ENCODE measurements around the gene ODAM. TPM values are rescaled to one million over a fixed set of nuclear protein-coding genes. Genes with fewer than 3 reads are reported as not detected.
"Not testable (repeated sequence)": the region's sequence is repeated elsewhere in the genome, so short reads cannot be mapped to it uniquely, and the experiment has no call there.

Gene ODAM
- total RNA-seq, 1 donor from 2014 or later: not detected

GRCh38 chr4:70192895-70193294 is 2.6 kb upstream of the ODAM start:
- H3K9me3 Mint-ChIP-seq (ENCODE audit: unreplicated experiment): no peaks in the 10 kb centered on the region
- H3K4me3 Mint-ChIP-seq (ENCODE audit: unreplicated experiment): no peak overlapping the region
- peaks cover 6% of the 10 kb centered on the region for H3K27me3 Mint-ChIP-seq (ENCODE audit: unreplicated experiment)
- no peak overlapping the region for H3K27ac Mint-ChIP-seq (ENCODE audit: unreplicated experiment)
- H3K4me1 Mint-ChIP-seq (ENCODE audit: unreplicated experiment): no peaks in the 10 kb centered on the region
- TF ChIP-seq CTCF (IDR thresholded peaks at IDR 0.05): no peak
- no peak for DNase-seq (ENCODE audit: extremely low spot score, unreplicated experiment)
- no peaks in the 10 kb centered on the region for H3K36me3 Mint-ChIP-seq (ENCODE audit: unreplicated experiment)

GRCh38 chr4:70196857-70197256 is 1.3 kb downstream of the ODAM start:
- H3K36me3 Mint-ChIP-seq (ENCODE audit: unreplicated experiment): no peaks in the 10 kb centered on the region
- H3K4me1 Mint-ChIP-seq (ENCODE audit: unreplicated experiment): no peaks in the 10 kb centered on the region
- no peaks in the 10 kb centered on the region for H3K9me3 Mint-ChIP-seq (ENCODE audit: unreplicated experiment)
- TF ChIP-seq CTCF (IDR thresholded peaks at IDR 0.05): no peak
- no peak overlapping the region for H3K4me3 Mint-ChIP-seq (ENCODE audit: unreplicated experiment)
- no peak for DNase-seq (ENCODE audit: extremely low spot score, unreplicated experiment)
- H3K27ac Mint-ChIP-seq (ENCODE audit: unreplicated experiment): no peak overlapping the region
- H3K27me3 Mint-ChIP-seq (ENCODE audit: unreplicated experiment): no peaks in the 10 kb centered on the region

- H3K4me1 Mint-ChIP-seq (ENCODE audit: unreplicated experiment): no peaks in the 10 kb centered on the region
- TF ChIP-seq CTCF (IDR thresholded peaks at IDR 0.05): no peak
- H3K27me3 Mint-ChIP-seq (ENCODE audit: unreplicated experiment): peaks cover 3% of the 10 kb centered on the region
- H3K4me3 Mint-ChIP-seq (ENCODE audit: unreplicated experiment): no peak overlapping the region
- H3K27ac Mint-ChIP-seq (ENCODE audit: unreplicated experiment): no peak overlapping the region
- no peaks in the 10 kb centered on the region for H3K9me3 Mint-ChIP-seq (ENCODE audit: unreplicated experiment)
- no peak for DNase-seq (ENCODE audit: extremely low spot score, unreplicated experiment)
- H3K36me3 Mint-ChIP-seq (ENCODE audit: unreplicated experiment): no peaks in the 10 kb centered on the region
These were observed 2.3 kb downstream of the ODAM start for GRCh38 chr4:70197842-70198241.

- no peak for DNase-seq (ENCODE audit: extremely low spot score, unreplicated experiment)
These were observed 8.1 kb downstream of the ODAM start for GRCh38 chr4:70203601-70204000.

GRCh38 chr4:70212752-70213151 is 17.2 kb downstream of the ODAM start:
- H3K27ac Mint-ChIP-seq (ENCODE audit: unreplicated experiment); H3K9me3 Mint-ChIP-seq (ENCODE audit: unreplicated experiment); H3K36me3 Mint-ChIP-seq (ENCODE audit: unreplicated experiment); H3K4me3 Mint-ChIP-seq (ENCODE audit: unreplicated experiment); H3K27me3 Mint-ChIP-seq (ENCODE audit: unreplicated experiment); DNase-seq (ENCODE audit: extremely low spot score, unreplicated experiment); H3K4me1 Mint-ChIP-seq (ENCODE audit: unreplicated experiment): not testable (repeated sequence)

More at GRCh38 chr4:70203601-70204000, 8.1 kb downstream of the ODAM start:
- Mint-ChIP-seq H3K4me3 (ENCODE audit: unreplicated experiment) (no peak overlapping the region), H3K4me1 (ENCODE audit: unreplicated experiment) (no peaks in the 10 kb centered on the region), H3K27ac (ENCODE audit: unreplicated experiment) (no peak overlapping the region), H3K27me3 (ENCODE audit: unreplicated experiment) (peaks cover 6% of the 10 kb centered on the region), H3K9me3 (ENCODE audit: unreplicated experiment) (no peaks in the 10 kb centered on the region), H3K36me3 (ENCODE audit: unreplicated experiment) (no peaks in the 10 kb centered on the region)
- TF ChIP-seq CTCF (IDR thresholded peaks at IDR 0.05): no peak

- H3K4me3 Mint-ChIP-seq (ENCODE audit: unreplicated experiment); DNase-seq (ENCODE audit: extremely low spot score, unreplicated experiment); H3K27ac Mint-ChIP-seq (ENCODE audit: unreplicated experiment); H3K27me3 Mint-ChIP-seq (ENCODE audit: unreplicated experiment); H3K36me3 Mint-ChIP-seq (ENCODE audit: unreplicated experiment); H3K9me3 Mint-ChIP-seq (ENCODE audit: unreplicated experiment); H3K4me1 Mint-ChIP-seq (ENCODE audit: unreplicated experiment): not testable (repeated sequence)
These were observed 20.6 kb downstream of the ODAM start for GRCh38 chr4:70216109-70216508.

GRCh38 chr4:70216550-70216949 is 21.0 kb downstream of the ODAM start:
- DNase-seq (ENCODE audit: extremely low spot score, unreplicated experiment); H3K4me1 Mint-ChIP-seq (ENCODE audit: unreplicated experiment); H3K36me3 Mint-ChIP-seq (ENCODE audit: unreplicated experiment); H3K27ac Mint-ChIP-seq (ENCODE audit: unreplicated experiment); H3K27me3 Mint-ChIP-seq (ENCODE audit: unreplicated experiment); H3K4me3 Mint-ChIP-seq (ENCODE audit: unreplicated experiment); H3K9me3 Mint-ChIP-seq (ENCODE audit: unreplicated experiment): not testable (repeated sequence)

- H3K9me3 Mint-ChIP-seq (ENCODE audit: unreplicated experiment); H3K27me3 Mint-ChIP-seq (ENCODE audit: unreplicated experiment); H3K4me1 Mint-ChIP-seq (ENCODE audit: unreplicated experiment); H3K27ac Mint-ChIP-seq (ENCODE audit: unreplicated experiment); DNase-seq (ENCODE audit: extremely low spot score, unreplicated experiment); H3K36me3 Mint-ChIP-seq (ENCODE audit: unreplicated experiment); H3K4me3 Mint-ChIP-seq (ENCODE audit: unreplicated experiment): not testable (repeated sequence)
These were observed 25.9 kb downstream of the ODAM start for GRCh38 chr4:70221389-70221788.

GRCh38 chr4:70221818-70222217 is 26.3 kb downstream of the ODAM start:
- H3K9me3 Mint-ChIP-seq (ENCODE audit: unreplicated experiment); H3K27ac Mint-ChIP-seq (ENCODE audit: unreplicated experiment); H3K36me3 Mint-ChIP-seq (ENCODE audit: unreplicated experiment): not testable (repeated sequence)

More at GRCh38 chr4:70221818-70222217, 26.3 kb downstream of the ODAM start:
- not testable (repeated sequence) for H3K4me1 Mint-ChIP-seq (ENCODE audit: unreplicated experiment); H3K4me3 Mint-ChIP-seq (ENCODE audit: unreplicated experiment); H3K27me3 Mint-ChIP-seq (ENCODE audit: unreplicated experiment); DNase-seq (ENCODE audit: extremely low spot score, unreplicated experiment)

Measured in osteocyte (in vitro differentiated cells).